Fibroblast of peridontal ligament (primary cell): ENCODE measurements around the gene LRGUK.
A peak's percentile ranks its signal among the peaks of the same experiment; 100 is the strongest.
"Not testable (repeated sequence)": the region's sequence is repeated elsewhere in the genome, so short reads cannot be mapped to it uniquely, and the experiment has no call there.

Experiments
- DNase-seq: peaks from one replicate; pipeline ENCODE4 v3.0.0-alpha.2; 2010; ENCODE audit errors: extremely low read depth

LRGUK gene, protein sequence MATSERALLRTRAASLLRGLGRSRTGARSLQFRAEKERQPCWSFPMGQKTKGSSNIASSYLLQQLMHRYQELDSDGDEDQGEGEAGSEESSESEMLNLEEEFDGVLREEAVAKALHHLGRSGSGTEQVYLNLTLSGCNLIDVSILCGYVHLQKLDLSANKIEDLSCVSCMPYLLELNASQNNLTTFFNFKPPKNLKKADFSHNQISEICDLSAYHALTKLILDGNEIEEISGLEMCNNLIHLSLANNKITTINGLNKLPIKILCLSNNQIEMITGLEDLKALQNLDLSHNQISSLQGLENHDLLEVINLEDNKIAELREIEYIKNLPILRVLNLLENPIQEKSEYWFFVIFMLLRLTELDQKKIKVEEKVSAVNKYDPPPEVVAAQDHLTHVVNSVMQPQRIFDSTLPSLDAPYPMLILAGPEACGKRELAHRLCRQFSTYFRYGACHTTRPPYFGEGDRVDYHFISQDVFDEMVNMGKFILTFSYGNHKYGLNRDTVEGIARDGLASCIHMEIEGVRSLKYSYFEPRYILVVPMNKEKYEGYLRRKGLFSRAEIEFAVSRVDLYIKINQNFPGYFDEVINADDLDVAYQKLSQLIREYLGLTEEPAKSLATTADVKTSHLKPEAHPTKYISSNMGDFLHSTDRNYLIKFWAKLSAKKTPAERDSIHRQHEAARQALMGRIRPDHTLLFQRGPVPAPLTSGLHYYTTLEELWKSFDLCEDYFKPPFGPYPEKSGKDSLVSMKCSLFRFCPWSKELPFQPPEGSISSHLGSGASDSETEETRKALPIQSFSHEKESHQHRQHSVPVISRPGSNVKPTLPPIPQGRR

GRCh38 chr7:134126966-134127848, at the start of gene LRGUK:
Gene LRGUK, plus strand, starts transcription at chr7:134127340. Its CDS starts 28 bp downstream, at chr7:134127368.
- DNase-seq = peak; percentile 75

DNA sequence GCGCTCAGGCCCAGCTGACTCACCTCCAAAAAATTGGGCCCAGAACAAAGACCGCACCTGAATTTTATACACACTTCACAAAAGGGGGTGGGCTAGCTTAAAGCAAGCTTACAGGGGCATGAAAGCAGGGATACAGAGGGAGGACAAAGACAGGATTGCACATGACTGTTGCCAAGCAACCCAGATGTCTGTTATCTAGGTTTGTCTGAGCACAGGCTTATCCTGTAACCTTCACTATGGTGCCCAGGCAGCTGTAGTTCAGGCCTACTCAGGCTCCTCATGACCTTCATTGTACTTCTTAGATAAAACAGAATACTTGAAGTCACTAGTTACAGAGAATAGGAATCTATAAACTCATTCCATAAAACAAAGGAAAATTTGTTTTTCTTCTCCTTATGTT, 49.6 kb upstream of the LRGUK start:
- DNase-seq = not testable (repeated sequence)

DNA sequence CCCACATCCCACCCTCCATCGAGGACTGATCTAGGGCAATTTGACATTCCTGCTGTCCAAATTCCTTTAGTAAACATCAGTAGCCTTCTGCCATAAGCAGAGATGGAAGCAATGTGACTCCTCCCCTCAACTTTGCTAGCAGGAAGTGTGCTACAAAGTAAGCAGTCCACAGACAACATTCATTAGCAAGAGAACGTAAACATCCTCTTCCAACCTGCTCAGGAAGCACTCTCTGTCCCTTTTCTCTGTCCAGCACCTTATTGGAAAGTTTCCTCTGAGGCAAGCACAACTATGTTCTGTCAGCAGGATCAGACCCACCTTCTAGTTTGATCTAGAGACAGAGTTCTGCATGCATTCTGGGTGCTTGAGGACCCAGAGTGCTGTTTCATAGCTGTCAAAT, 48.1 kb upstream of the LRGUK start:
- DNase-seq = no peak

DNA sequence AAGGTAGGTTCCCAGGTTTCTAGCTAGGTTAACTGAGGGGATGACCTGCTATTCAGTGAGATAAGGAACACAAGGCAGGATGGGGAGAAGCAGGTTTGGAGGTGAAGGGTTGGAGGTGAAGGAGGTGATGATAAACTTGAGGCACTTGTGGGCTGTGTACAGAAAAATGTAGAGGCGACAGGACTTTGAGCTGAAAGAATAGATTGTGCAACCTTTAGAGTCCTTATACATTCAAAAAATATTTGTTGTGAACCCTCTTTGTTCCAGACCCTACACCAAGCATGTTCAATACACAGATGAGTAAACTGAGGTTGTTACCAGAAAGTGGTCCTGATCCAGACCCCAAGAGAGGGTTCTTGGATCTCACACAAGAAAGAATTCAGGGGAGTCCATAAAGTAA, 45.4 kb upstream of the LRGUK start:
- no peak for DNase-seq

DNA sequence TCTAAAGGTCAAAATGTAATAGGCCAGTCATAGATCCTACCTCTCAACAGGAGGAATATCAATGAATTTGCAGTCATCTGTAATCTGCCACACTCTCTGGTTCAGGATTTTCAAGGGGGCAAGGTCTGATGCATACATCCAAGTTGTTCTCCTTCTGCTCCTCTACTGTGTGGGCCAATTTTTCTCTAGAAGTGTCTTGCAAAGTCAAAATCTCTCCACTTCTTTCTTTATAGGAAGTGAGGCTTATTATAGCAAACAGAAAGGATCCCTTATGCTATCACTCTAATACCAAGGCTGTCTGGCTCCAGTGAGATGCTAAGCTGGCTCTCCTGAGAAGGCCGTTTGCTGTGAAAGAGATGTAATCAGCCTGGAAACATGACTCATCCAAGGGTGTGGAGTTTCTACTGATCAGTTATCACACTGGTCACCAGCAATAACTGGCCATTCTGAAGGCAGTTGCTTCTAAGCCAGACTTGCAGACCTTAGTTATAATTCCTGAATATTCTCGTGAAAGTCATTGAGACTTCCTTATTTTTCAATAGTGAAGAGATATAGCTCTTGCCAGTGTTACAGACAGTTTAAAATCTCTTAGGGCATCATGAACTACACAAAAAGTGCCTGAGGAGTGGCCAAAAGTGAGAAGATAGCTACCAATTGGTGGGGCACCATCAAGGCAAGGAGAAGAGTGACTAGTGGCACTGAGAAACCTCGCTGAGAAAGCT, 43.2 kb upstream of the LRGUK start:
- peak; percentile 8 for DNase-seq

GRCh38 chr7:134084488-134085144, 42.5 kb upstream of the LRGUK start:
- no peak for DNase-seq

- DNase-seq = no peak
Observed at GRCh38 chr7:134085311-134085710, 41.8 kb upstream of the LRGUK start.

- no peak for DNase-seq
Observed at GRCh38 chr7:134086998-134087735, 40.0 kb upstream of the LRGUK start.

DNA sequence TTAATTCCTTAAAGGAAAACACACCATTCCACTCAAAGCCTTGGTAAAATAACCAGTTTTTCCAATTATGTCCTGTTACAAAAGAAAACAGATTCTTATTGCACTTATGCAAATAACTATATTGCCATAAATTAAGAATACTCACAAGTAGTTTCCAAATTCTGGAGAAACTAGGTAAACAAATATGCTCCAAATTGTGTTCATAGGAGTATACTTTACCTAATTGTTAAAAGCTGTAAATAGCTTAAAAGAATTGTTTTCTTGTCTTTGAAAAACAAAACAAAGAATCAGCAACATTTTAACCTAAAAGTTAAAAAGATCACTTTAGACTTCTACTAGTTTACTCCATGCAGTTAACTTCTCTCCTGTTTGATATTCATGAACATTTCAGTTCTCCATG, 38.9 kb upstream of the LRGUK start:
- no peak for DNase-seq

DNA sequence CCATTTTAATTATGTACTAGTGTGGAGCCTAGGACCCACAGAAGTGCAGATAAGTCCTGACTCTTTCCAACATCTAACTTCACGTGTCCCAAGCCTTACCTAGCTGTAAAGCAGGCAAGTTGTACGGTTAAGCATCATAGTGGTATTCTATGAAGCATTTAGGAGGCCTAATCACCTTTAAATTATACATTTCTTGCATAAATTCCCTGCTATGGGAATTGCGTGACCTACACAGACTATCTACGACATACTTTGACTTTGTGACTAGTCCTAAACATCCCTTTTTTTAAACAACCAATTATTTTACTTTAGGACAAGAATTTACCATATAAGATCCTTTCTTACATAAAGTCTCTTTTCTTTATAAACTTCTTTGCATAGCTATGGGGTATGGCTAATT, 37.7 kb upstream of the LRGUK start:
- no peak for DNase-seq

DNA sequence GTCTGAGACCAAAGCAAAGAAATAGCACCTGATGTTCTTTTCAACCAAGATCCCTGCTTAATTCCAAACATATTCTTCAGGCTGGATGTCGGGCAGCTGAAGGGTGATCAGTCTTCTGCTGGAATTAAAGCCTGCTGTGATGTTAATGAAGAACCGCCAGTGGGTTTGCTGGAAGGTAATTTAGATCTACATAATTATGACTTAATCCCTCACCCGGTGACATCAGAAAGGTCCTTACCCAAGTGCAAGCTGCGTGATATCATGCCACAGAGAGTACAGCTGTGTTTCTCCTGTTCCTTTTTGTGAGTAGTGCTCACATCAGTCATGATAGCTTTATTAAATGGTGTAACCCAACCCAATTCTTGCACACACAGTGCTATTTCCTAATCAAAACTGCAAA, 29.1 kb upstream of the LRGUK start:
- no peak for DNase-seq

- DNase-seq = no peak
Observed at GRCh38 chr7:134101716-134102115, 25.4 kb upstream of the LRGUK start.

GRCh38 chr7:134104166-134104565, 23.0 kb upstream of the LRGUK start:
- DNase-seq = no peak

DNA sequence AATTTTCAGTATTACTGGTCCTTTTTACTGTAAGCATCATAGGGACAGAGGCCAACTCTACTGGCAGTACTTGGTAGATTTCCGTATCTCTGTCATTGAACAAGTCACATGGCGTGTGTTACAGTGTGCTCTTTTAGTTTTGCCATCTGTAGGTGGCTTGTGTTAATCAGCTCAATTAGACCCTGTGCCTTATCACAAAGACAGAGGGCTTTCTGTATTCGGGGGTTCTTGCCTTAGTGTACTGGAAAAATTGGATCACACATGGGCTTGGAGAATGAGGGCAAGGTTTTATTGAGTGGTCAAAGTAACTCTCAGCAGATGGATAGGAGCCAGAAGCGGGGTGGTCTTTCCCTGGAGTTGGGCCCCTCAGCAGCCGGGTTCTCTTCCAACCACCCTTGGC, 21.3 kb upstream of the LRGUK start:
- DNase-seq = no peak

GRCh38 chr7:134108802-134109201, 18.3 kb upstream of the LRGUK start:
- no peak for DNase-seq

- DNase-seq = no peak
Observed at GRCh38 chr7:134113655-134114054, 13.5 kb upstream of the LRGUK start.

GRCh38 chr7:134114992-134115391, 12.1 kb upstream of the LRGUK start:
- DNase-seq = no peak

DNA sequence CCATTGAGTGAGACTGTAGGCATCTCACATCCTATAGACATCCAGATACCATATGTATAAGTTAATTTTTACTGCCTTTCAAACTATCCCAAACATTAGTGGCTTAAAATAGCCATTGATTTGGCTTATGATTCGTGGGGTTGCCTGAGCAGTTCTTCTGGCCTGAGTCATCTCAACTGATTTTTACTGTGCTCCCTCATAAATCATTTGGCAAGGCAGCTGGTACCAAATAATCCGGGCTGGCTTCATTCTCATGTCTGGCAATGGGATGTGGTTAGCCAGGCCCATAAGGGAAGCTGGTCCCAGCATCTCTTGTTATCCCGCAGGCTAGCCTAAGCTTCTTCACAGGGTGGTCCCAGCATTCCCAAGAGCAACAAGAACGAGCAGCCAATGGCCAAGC, 6.7 kb upstream of the LRGUK start:
- no peak for DNase-seq

GRCh38 chr7:134121632-134122139, 5.5 kb upstream of the LRGUK start:
- DNase-seq = no peak

GRCh38 chr7:134122980-134123379, 4.2 kb upstream of the LRGUK start:
- DNase-seq = no peak
